HG03460 (cell line): ENCODE data around the gene ERICH2.

Source experiments
- ATAC-seq: cut with Tn5 transposase; IDR thresholded peaks from one replicate; pipeline ENCODE4 v1.9.1; 2021; ENCODE audit not compliant: unreplicated experiment

Gene ERICH2

DNA sequence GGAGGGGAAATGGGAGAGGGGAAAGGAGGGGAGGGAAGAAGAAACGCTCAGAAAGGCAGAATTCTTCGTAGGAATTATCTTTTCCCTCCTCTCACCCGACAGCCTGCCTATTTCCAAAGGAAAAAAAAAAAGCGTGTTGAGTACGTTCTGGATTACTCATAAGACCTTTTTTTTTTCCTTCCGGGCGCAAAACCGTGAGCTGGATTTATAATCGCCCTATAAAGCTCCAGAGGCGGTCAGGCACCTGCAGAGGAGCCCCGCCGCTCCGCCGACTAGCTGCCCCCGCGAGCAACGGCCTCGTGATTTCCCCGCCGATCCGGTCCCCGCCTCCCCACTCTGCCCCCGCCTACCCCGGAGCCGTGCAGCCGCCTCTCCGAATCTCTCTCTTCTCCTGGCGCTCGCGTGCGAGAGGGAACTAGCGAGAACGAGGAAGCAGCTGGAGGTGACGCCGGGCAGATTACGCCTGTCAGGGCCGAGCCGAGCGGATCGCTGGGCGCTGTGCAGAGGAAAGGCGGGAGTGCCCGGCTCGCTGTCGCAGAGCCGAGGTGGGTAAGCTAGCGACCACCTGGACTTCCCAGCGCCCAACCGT is 46.4 kb downstream of the ERICH2 start, which contains the start of gene GAD1:
Gene GAD1, plus strand, starts transcription at position 384 of the 589 bp plus-strand sequence. CDS start 1,705 bp downstream, outside the sequence.
- no peak for ATAC-seq

- no peak for ATAC-seq
Observed at GRCh38 chr2:170817093-170818035, 47.2 kb downstream of the ERICH2 start.

GRCh38 chr2:170818036-170818751 is 48.0 kb downstream of the ERICH2 start:
- no peak for ATAC-seq

DNA sequence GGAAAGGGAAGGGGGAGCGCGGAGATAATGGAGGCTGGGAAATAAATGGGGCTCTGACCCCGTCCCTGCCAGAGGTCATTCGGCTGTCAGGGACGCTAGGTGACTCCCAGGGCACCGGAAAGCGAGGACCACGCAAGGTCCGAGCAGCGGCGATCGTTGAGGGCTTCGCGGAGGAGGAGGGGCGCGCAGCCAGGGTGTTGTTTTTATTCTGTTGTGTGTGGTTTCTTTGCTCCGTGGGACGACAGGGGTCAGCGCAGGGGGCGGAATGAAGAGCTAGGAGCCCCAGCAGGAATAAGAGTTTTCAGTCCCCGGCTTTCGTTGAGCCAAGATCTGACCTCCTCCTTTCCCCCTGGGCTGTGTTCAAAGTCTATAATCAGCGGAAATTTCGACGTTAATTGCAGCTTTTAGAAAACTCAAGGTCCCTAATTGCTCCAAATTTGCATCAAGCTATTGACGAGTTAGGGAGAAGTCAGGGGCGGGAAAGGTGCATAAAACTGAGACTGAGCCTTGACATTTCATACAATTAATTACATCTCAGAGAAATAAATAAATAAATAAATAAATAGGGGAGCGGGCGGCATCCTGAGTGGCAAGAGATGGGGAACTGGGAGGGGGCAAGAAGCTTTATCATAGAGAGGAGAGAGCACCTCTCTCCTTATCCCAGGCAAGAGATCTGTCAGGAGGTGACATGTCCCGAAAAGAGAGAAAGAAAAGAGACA is 48.7 kb downstream of the ERICH2 start:
- ATAC-seq, result no peak

GRCh38 chr2:170819680-170820664 is 49.8 kb downstream of the ERICH2 start:
- ATAC-seq, result no peak

DNA sequence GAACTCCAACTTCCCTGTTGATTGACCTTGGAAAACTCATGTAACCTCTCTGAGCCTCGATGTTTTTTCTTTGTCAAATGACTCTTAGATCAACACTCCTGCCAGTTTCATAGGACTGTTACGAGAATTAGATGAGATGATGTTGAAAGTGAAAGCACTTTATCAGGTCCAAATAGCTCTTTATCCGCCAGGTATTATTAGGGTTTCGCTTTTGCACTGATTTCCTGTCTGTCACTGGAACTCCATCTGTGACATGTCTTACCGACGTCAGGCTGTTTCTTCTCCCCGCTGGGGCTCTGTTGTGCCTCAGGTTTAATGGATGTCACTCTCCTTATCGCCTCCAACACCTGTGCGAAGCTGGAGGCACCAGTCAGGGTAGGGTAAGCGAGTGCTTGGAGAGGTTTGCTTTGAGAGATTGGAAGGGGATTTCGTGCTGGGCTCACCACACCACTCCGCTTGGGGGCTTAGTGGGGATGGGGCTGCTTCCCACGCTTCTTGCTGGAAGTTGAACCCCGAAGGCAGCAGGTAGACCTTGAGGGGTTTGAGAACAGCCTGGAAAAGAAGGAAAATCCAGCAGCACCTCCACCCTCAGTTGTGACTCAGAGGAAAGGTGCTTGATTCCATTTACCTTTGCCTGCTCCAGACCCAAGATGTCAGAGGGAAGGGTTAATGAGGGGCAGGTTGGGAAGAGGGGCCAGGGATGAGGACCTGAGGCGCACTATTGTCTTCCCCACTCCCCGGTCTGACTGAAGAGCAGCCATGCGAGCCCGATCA is 50.8 kb downstream of the ERICH2 start:
- peak; percentile 44 for ATAC-seq

DNA sequence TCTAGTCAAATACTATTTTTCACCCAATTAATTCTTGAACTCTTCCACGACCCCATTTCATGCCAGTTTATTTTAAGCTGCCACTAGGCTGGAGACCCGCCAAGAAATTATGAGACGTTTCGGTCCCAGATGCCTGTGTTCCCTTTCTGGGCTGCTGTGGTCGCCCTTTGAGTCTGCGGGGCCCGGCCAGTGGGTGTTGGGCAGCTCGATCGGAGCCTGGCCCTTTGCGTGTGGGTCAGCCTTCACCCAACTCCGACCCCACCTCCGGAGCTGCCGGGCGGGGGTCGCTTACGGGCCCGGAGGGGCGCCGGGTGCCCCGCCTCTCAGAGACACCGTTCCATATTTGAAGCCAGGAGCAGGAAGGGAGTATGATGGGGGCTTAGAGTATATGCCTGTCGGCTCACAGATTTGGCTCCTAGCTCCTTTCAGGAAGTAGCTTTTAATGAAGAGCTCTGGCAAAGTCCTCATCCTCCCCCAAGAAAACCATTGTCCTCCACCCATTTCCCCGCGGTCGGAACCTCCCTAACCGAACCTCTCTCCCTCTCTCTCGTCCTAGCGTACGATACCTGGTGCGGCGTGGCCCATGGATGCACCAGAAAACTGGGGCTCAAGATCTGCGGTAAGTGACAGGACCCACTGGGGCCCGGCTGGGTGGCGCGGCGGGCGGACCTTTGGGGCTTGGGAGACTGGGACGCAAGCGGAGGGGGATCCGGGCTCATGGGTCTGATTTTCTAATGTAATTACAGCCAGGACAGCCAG is 51.5 kb downstream of the ERICH2 start:
- ATAC-seq, result no peak

DNA sequence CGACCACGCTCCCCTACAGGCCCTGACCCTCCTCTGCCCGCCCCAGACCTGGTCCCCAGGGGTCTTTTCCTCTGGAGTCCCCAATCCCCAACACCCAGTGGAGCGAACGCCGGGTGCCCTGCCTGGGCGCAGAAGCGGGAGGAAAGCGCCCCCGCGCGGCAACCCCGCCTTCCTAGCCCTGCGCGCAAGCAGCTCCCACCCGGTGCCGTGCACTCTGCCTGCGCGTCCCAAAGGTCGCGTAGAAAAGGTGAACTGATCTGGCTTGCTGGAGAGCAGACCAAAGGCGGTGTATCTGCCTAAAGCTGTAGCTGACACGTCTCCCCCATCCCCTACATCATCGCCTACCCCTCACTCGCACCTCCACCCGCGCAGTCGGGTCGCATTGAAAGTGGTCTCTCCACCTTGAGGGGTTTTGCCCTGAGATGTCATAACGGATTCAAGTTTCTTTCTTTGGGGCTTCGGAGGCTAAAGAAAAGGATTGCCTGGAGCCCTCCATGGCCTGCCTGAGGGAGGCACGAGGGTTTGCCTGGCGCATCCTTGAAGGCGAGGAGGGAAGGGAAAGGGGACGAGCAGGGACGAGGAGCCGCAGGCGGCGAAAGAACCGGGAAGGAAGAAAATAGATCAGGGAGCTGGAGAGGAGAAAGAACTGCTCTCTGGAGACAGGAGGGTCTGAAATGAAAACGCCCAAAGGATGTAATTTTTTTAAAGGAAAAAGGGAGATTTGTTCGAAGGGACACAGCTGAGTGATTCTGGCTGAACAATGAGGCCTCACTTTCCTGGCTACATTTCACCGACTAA is 52.3 kb downstream of the ERICH2 start:
- no peak for ATAC-seq

DNA sequence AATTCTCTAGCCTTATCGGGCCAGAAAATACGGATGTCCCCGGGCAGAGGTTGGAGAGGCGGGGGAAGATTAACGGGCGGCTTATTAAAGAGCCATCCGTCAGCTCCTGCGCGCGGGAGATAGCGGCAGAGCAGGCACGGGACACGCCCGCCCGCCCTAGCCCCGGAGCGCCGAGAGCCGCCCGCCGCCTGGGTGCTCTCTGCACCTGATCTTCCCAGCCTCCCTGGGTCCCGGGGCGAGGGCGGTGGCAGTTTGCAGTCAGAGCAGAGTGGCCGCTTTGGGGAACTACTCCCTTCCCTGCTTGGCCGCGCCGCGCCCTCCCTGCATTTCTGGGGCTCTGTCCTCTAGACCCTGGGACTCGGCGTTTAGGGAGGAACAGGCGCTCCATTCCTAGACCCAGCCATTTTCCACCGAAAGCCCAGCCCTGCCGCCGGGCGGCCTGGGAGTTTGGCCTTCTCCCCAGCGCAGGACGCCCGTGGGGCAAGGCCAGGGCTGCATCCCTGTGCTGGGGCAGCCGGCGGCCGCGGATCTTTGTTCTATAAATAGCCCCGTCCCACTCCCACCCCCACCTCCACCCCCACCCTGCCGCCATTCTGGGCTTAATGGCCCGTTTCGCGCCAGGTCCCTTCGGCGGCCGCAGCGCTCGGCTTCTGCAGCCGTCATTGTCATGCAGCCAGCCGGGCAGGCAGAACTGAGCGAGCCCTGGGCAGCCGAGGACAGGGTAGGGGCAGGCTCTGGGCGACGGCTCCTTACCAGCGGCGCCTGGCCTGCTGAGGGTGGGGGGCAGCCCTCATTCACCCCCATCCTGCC is 53.1 kb downstream of the ERICH2 start:
- ATAC-seq, result no peak

DNA sequence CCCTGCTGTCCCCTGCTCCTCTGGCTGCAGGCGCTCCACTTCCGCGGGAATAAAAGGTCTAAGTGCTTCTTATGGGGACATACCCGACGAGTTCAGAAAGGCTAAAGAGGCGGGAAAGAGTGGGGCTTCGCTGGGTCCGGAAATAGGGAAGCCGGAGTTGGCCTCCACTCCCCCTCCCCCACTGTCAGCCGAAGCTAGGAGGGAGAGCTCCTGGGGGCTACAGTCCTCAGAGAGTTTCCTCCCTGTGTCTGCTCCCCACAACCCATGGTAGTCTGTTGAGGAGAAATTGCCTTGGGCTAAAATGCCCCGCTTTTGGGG is 53.7 kb downstream of the ERICH2 start:
- no peak for ATAC-seq

GRCh38 chr2:170824526-170825015 is 54.4 kb downstream of the ERICH2 start:
- no peak for ATAC-seq

GRCh38 chr2:170827841-170828532 is 57.8 kb downstream of the ERICH2 start:
- ATAC-seq, result no peak

GRCh38 chr2:170828533-170828916 is 58.3 kb downstream of the ERICH2 start:
- ATAC-seq, result no peak

DNA sequence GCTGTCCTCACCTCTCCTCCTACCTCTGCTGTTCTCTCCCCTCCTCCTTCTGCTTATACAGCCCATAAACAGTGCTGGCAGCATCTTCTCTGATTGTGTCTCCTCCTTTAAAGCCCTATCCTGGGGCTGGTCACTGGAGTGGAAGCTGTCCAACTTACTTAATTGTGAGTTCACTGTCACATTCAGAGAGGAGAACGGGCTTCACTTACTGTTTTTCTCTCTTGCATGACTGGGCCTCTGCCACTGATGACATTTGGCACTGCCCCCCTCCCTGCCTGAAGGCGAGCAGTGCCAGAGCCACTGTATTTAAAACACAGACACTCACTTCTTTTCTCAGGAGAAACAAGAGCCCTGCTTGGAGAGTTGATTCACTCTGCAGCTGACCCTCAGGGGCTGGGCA is 58.9 kb downstream of the ERICH2 start:
- ATAC-seq, result no peak

DNA sequence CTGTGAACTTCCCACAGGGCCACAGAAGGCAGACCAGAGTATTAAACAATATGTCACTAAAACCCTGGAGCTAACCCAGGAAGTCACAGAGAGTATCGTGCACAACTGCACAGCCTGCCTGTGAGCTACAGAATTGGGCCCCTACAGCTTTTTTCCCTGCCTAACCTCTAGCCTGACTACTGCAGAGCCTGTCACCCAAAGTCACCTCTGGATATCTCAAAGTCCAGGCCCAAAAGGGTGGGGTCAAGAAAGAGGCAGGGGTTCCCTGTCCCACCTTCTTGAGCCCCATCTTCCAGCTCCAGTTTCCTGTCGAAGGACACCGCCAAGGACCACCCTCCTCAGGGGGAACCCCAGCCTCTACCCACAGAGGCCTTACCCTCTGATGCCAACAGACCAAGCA is 60.0 kb downstream of the ERICH2 start:
- no peak for ATAC-seq

DNA sequence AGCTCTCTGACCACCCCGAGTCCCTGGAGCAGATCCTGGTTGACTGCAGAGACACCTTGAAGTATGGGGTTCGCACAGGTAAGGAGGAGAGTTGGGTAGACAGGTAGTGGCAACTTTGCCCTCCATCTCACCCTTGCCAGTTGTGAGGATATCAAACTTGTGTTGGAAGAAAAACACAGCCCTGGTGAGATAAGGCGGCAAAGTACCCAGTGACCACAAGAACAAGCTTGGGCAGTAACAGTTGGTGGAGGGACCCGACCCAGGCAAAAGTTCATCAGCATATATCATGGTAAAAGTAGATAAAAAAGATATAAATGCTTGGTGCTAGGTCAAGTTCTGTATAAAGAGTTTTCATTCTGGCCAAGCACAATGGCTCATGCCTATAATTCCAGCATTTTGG is 60.9 kb downstream of the ERICH2 start:
- no peak for ATAC-seq
